GM18511 (cell line): ENCODE results near the gene RALGDS.

ENCODE experiments used
- ATAC-seq: cut with Tn5 transposase; IDR thresholded peaks from one replicate; pipeline ENCODE4 v1.9.1; 2021; ENCODE audit warnings: mild to moderate bottlenecking, moderate library complexity; ENCODE audit not compliant: unreplicated experiment

RALGDS gene

DNA sequence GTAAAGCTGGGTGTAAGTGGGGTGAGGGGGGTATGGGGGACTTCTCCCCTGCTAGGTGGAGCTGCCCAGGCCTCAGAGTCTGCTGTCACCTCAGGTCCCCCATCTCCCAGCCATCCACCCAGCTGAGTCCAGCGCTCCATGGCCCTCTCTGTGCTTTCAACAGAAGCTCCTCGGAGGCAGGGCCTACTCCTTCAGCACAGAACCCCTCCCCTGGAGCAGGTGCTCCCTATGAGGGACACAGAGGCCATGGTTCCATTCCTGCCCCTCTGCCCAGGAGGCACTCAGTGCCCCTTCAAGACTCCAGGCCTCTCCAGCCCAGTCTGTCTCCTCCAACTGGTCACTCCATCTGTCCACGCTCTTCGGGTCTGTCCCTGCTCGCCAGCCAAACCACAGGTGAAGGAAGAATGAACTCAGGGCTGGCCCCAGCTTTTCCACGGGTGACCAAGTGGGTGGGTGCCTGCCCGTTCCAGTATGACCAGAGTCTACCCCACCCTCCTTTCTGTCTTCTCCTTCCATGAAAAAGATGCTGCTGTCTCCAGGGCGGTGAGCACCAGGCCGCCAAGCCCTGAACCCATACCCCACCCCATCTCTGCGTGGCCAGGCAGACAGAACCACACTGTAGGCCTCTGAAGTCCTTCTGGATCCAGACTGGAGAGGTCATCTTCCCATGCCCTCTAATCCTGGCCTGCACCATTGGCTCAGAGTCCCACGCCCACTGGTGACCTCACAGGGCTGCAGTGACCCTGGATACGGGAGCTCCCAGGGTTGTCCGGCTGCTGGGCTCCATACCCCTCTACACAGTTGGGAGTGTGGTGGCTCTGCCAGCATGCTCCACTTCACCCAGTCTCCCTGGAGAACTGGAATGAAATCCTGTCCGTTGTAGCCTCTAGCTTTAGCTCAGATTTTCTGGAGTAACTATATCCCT is 30.8 kb upstream of the RALGDS start:
- no peak for ATAC-seq

DNA sequence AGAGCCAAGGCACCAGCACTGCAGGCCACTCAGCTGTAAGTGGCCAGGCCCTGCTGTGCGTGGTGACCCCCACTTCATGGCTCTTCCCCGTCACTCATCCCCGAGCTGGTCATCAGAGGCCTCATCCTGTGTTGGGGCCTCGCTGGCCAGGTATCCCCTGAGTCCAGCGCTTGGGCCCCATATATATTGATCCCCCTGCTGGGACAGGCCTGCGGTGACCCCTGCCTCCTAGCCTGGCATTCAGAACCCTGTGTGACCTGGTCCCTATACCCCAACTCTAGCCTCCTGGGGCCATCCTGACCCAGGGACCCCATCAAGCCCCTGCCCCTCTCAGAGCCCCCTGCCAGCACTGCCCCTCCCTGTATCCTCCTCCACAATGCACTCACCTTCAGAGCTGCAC is 30.0 kb upstream of the RALGDS start:
- no peak for ATAC-seq

GRCh38 chr9:133149130-133150015 is 28.3 kb upstream of the RALGDS start:
- peak; percentile 74 for ATAC-seq

GRCh38 chr9:133148199-133149129 is 27.4 kb upstream of the RALGDS start:
- peak; percentile 12 for ATAC-seq

GRCh38 chr9:133147412-133148198 is 26.6 kb upstream of the RALGDS start:
- no peak for ATAC-seq

DNA sequence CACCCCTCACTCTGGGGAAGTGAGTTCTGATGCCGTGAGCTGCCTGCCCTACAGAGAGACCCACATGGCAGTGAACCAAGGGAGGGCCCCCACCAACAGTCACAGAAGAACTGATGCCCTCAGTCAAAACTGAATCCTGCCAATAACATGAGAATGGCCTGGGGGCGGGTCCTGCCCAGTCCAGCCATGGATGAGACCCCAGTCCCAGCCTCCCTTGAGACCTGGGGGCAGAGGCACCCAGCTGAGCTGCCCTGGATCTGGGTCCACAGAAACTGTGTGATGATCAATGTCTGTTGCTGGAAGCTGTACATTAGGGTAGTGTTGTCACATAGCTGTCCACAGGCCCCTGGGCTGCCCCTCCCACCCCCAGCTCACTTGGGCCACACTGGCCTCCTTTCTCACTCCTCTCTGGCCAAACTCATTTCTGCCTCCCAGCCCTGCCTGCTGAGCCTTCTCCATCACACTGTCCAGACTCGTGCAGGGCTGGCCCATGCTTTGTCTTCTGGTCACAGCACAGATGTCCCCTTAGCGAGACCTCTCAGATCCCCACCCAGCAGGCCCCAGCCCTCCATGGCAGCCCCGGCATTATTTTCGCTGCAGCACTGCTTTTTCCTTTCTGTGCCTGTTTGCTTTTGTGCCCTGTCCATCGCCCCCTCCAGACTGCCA is 25.8 kb upstream of the RALGDS start:
- ATAC-seq: no peak

GRCh38 chr9:133144904-133145851 is 24.1 kb upstream of the RALGDS start:
- no peak for ATAC-seq

GRCh38 chr9:133144142-133144903 is 23.3 kb upstream of the RALGDS start:
- peak; percentile 59 for ATAC-seq

- ATAC-seq: no peak
Measured at GRCh38 chr9:133143639-133144141, 22.6 kb upstream of the RALGDS start.

DNA sequence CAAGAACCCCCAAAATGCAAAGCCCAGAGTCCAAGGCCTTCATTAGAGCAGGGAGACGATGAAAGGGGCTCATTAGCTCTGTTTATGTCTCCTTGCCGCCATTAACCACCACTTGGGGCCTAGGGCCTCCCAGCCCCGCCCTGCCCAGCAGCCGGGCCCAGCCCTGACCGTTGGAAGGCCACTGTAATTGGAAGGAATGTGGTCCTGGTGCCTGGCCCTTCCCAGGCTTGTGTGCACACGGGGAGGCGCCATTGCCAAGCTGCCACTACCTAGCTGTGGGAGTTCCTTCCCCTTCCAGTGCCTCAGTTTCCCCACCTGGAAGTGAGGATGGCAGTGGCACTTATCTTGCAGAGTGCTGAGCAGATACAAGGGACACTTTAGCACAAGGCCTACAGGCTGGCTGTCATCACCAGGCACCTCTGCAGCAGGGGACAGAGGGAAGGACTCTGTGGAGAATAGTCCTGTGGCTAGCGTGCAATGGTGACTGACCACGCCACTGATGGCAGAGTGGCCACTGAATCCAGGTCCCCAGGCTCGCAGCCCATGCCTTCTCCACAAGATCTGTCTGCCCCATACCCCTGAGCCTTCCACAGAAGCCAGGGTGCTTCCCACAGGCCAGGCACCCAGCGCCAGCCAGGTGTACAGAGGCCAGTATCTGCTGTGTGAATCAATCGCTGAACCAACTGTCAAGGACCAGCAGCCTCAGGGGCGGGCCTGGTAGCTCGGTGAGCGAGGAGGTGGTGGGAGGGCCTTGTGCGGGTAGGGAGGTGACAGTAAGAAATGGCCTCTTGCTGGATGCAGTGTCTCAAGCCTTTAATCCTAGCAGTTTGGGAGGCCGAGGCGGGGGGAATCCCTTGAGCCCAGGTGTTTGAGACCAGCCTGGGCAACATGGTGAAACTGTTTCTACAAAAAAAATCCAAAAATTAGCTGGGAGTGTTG is 21.9 kb upstream of the RALGDS start:
- no peak for ATAC-seq

- ATAC-seq: no peak
Measured at GRCh38 chr9:133141833-133142595, 21.0 kb upstream of the RALGDS start.

GRCh38 chr9:133140606-133141005 is 19.6 kb upstream of the RALGDS start:
- no peak for ATAC-seq

- ATAC-seq: no peak
Measured at GRCh38 chr9:133140174-133140505, 19.1 kb upstream of the RALGDS start.

DNA sequence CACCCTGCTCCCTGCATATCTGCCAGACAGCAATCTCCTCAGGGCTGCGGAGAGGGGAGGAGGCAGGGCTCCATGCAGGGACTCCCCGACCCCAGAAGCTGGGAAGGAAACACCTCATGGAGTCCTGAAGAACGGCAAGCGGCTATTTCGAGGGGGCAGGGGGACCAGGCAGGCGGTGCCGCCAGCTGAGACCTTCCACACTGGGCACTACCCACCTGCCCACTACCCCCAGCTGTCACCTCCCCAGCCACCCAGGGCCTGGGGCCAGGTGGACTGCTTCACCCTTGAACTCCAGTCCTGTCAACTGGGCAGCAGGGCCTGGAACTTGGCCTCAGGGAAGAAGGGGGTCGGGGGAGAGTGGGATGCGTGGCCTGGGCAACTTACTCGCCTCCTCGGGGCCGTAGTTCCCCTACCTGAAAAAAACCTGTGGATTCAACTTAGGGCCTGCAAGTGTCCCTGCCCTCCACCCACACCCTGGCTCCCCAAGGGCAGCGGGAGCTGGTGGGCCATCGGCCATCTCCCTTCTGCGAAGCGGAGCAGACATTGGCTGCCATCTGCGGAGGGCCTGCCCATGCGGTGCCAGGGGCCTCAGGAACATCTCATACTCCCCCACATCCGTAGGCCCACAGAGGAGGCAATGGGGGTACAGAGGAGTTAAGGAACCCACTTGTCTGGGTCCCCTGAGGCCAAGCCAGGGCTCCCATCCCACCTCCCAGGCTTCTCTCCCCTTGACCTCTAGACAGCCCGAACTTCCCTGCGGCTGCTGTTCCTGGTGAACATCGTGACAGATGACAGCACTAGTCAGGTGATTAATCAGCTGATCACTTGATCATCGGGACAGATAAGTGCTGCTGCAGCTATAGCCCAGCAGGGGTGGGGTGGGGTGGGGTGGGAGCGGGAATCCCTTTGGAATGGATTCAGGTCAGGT is 18.5 kb upstream of the RALGDS start:
- ATAC-seq: no peak
